NCI-H2081 (cell line): Measurements from ENCODE around the gene INSR.
"Not testable (repeated sequence)": the region's sequence is repeated elsewhere in the genome, so short reads cannot be mapped to it uniquely, and the experiment has no call there.

Source experiments
- DNase-seq, 2 experiments: peaks; one replicate each; lab custom pipeline; 2025; lab: John Stamatoyannopoulos, UW

Gene INSR

GRCh38 chr19:7258041-7258839, 36.0 kb downstream of the INSR start:
- DNase-seq: no peak

GRCh38 chr19:7257148-7258040, 36.8 kb downstream of the INSR start:
- DNase-seq: no peak

GRCh38 chr19:7255631-7256030, 38.6 kb downstream of the INSR start:
- no peak for DNase-seq

- no peak for DNase-seq
Measured at GRCh38 chr19:7255119-7255518, 39.1 kb downstream of the INSR start.

- no peak for DNase-seq
Measured at GRCh38 chr19:7254590-7254989, 39.6 kb downstream of the INSR start.

- DNase-seq: no peak
Measured at GRCh38 chr19:7252364-7252763, 41.9 kb downstream of the INSR start.

GRCh38 chr19:7251494-7251893, 42.7 kb downstream of the INSR start:
- DNase-seq: no peak

GRCh38 chr19:7250951-7251350, 43.3 kb downstream of the INSR start:
- DNase-seq: no peak

GRCh38 chr19:7250057-7250596, 44.1 kb downstream of the INSR start:
- DNase-seq: no peak

GRCh38 chr19:7247155-7247554, 47.1 kb downstream of the INSR start:
- DNase-seq: no peak

- DNase-seq: no peak
Measured at GRCh38 chr19:7246601-7247000, 47.6 kb downstream of the INSR start.

- DNase-seq: no peak
Measured at GRCh38 chr19:7242601-7243258, 51.5 kb downstream of the INSR start.

- DNase-seq: no peak
Measured at GRCh38 chr19:7238051-7238450, 56.2 kb downstream of the INSR start.

- no peak for DNase-seq
Measured at GRCh38 chr19:7236153-7236552, 58.1 kb downstream of the INSR start.

- DNase-seq: no peak
Measured at GRCh38 chr19:7230826-7231225, 63.4 kb downstream of the INSR start.

GRCh38 chr19:7229735-7230134, 64.5 kb downstream of the INSR start:
- DNase-seq: no peak

GRCh38 chr19:7228935-7229541, 65.2 kb downstream of the INSR start:
- DNase-seq: no peak

GRCh38 chr19:7227735-7228134, 66.5 kb downstream of the INSR start:
- DNase-seq: no peak

- not testable (repeated sequence) for DNase-seq
Measured at GRCh38 chr19:7227149-7227548, 67.1 kb downstream of the INSR start.

GRCh38 chr19:7226739-7227138, 67.5 kb downstream of the INSR start:
- no peak for DNase-seq

- DNase-seq: no peak
Measured at GRCh38 chr19:7225741-7226140, 68.5 kb downstream of the INSR start.

GRCh38 chr19:7224995-7225394, 69.2 kb downstream of the INSR start:
- DNase-seq: no peak
